ENCODE measurements around the gene ANTXR1. TPM values are rescaled to one million over a fixed set of nuclear protein-coding genes. Genes with fewer than 3 reads are reported as not detected.

The ANTXR1 gene
- total RNA-seq, 1 donor from 2014 or later, result 81.2 TPM

DNA sequence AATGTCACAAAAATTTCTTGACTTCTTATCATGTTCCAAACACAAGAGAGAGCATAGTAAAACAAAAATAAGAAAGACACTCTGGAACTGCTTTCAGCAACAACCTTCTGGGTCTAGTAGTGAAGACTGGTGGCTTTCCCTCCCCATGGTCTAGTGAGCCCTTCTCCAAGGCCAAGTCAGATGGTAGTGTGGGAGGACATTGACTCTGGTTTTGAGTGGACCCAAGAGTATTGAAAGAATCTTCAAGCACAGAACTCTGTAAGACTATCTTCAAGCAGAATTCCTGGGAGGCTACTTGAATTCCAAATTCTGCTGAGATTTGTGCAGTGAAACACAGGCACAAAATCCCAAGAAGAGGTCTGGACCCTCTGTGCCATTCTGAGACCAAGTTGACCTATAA, 21.1 kb downstream of the ANTXR1 start:
- intact Hi-C loops (cut with DNase I), result no loop called here
- DNase-seq (no peak), ATAC-seq (no peak)
- Histone ChIP-seq H3K4me1 (peaks cover 6% of the 10 kb centered on the region), H3K4me3 (no peak overlapping the region), H3K27ac (no peak overlapping the region), H3K36me3 (no peaks in the 10 kb centered on the region), H3K27me3 (no peaks in the 10 kb centered on the region), H3K9me3 (no peaks in the 10 kb centered on the region)
- TF ChIP-seq CTCF (IDR thresholded peaks at IDR 0.05), result no peak

- H3K27ac ChIP-seq, result no peak overlapping the region
- ATAC-seq, result no peak
- intact Hi-C loops (cut with DNase I), result no loop called here
These were observed 21.9 kb downstream of the ANTXR1 start for GRCh38 chr2:69034845-69035244.

DNA sequence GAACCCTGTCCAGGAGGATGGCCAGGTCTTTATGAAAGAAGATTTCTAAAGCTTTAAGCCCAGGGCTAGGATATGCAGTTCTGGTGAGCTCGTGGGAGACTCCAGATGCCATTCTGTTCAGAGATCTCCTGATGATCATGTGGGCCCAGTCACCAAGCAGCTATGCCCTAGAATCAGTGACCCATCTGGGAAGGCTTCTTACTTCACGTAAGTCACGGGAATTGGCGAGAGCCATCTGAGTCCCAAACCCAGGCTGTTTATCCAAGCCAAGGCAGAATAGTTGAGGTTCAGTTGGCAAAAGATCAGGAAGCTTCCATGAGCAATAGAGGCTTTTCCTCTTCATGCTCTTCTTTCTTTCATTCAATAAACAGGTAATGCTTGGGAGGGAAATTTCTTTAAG, 23.9 kb downstream of the ANTXR1 start:
- peaks cover 6% of the 10 kb centered on the region for H3K4me1 ChIP-seq
- H3K36me3 ChIP-seq, result no peaks in the 10 kb centered on the region

More at GRCh38 chr2:69034845-69035244, 21.9 kb downstream of the ANTXR1 start:
- Histone ChIP-seq H3K4me1 (peaks cover 6% of the 10 kb centered on the region), H3K9me3 (no peaks in the 10 kb centered on the region), H3K36me3 (no peaks in the 10 kb centered on the region), H3K4me3 (no peak overlapping the region), H3K27me3 (no peaks in the 10 kb centered on the region)
- TF ChIP-seq CTCF (IDR thresholded peaks at IDR 0.05), result no peak
- DNase-seq, result no peak

DNA sequence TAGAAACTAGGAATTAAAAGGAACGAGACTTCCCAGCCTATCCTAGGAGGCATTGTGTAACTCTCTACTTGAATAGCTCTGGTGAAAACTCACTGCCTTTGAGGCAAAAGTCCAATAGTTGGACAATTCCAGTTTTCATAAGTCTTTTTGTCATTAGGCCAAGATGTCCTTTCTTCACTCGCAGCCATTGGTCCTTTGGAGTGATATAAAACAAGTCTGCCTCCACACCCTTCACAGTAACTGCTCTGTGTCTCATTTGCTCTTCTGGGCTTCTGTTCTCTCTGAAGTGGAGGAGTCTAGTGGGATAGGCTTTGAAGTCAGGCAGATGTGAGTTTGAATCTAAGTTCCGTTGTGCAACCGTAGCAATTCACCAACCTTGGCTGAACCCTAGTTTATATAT, 28.2 kb downstream of the ANTXR1 start:
- Histone ChIP-seq H3K4me3 (no peak overlapping the region), H3K36me3 (no peaks in the 10 kb centered on the region), H3K9me3 (no peaks in the 10 kb centered on the region), H3K27me3 (no peaks in the 10 kb centered on the region), H3K27ac (no peak overlapping the region), H3K4me1 (no peaks in the 10 kb centered on the region)
- DNase-seq (no peak), ATAC-seq (no peak)
- intact Hi-C loops (cut with DNase I), result no loop called here
- no peak for TF ChIP-seq CTCF (IDR thresholded peaks at IDR 0.05)

More for the DNA sequence above, 23.9 kb downstream of the ANTXR1 start:
- H3K27ac ChIP-seq, result no peak overlapping the region
- TF ChIP-seq CTCF (IDR thresholded peaks at IDR 0.05), result no peak
- H3K4me3 ChIP-seq, result no peak overlapping the region
- no peaks in the 10 kb centered on the region for H3K9me3 ChIP-seq
- DNase-seq (no peak), ATAC-seq (no peak)
- H3K27me3 ChIP-seq, result no peaks in the 10 kb centered on the region
- intact Hi-C loops (cut with DNase I), result no loop called here

- no peaks in the 10 kb centered on the region for H3K36me3 ChIP-seq
- no peaks in the 10 kb centered on the region for H3K4me1 ChIP-seq
- H3K4me3 ChIP-seq, result no peak overlapping the region
- no peaks in the 10 kb centered on the region for H3K9me3 ChIP-seq
- no peak overlapping the region for H3K27ac ChIP-seq
- peak; percentile 45 for ATAC-seq
- no peak for DNase-seq
- TF ChIP-seq CTCF (IDR thresholded peaks at IDR 0.05), result no peak
- intact Hi-C loops (cut with DNase I), result no loop called here
- H3K27me3 ChIP-seq, result no peaks in the 10 kb centered on the region
These were observed 30.9 kb downstream of the ANTXR1 start for GRCh38 chr2:69043736-69044400.

DNA sequence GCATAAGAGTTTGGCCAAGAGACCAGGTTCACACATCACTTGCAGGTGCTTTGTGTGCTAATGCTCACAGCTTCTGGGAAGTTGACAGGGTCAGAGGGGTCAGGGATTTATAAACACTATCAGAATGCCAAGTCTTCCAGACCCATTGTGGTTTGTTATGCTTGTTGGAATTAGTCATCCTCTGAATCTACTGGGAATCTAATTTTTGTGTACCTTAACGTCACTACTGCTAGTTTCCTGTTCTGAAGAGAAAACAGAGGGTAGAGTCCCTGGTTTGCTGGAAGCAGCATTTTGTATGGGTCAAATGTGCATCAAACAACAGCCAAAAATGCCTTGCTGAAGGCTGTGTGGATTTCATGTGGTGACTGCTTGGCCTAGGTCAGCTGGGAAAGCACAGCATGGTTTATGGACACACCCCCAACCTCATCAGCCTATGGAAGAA, 33.3 kb downstream of the ANTXR1 start:
- TF ChIP-seq CTCF (IDR thresholded peaks at IDR 0.05), result no peak
- Histone ChIP-seq H3K27ac (no peak overlapping the region), H3K9me3 (no peaks in the 10 kb centered on the region), H3K36me3 (no peaks in the 10 kb centered on the region), H3K4me1 (no peaks in the 10 kb centered on the region), H3K27me3 (no peaks in the 10 kb centered on the region), H3K4me3 (no peak overlapping the region)
- intact Hi-C loops (cut with DNase I), result no loop called here
- no peak for DNase-seq
- no peak for ATAC-seq
